Endothelial cell of umbilical vein (primary cell): Measurements from ENCODE around the gene OR2H2. TPM values are rescaled to one million over a fixed set of nuclear protein-coding genes. Genes with fewer than 3 reads are reported as not detected.

Experiments used
- BruUV-seq: library from RNA; stranded (reverse); fragments of 400-500 nt; replicated peaks from 2 replicates; lab custom pipeline; 2021; lab: Mats Ljungman, UMichigan
- CTCF ChIA-PET: fragments of 300-600, 350-600 bp; sonication (Branson Sonifier 250); formaldehyde crosslinking; loops from one replicate; lab custom pipeline; 2021; ENCODE audit warnings: antibody characterized with exemption, inconsistent platforms; lab: Charles Lee
- POLR2A ChIA-PET: fragments of 300-600, 350-600 bp; sonication (Branson Sonifier 250); formaldehyde crosslinking; loops from one replicate; lab custom pipeline; 2021; ENCODE audit warnings: antibody characterized with exemption, inconsistent platforms; lab: Charles Lee
- DNase-seq: peaks from one replicate; pipeline ENCODE4 v3.0.0-alpha.2; 2011; ENCODE audit warnings: low read depth, low spot score
- FAIRE-seq: peaks from 2 replicates; lab custom pipeline; 2011; peaks lifted over from hg19 to GRCh38; lab: Jason Lieb, UNC
- H2AFZ ChIP-seq: 2 replicates; pipeline ENCODE4 v1.6.0; 2012; ENCODE audit warnings: low read depth, low read length, control low read depth, inconsistent platforms
- H3K27ac ChIP-seq: 2 replicates; pipeline ENCODE4 v1.5.1; 2011; ENCODE audit warnings: low read depth, mild to moderate bottlenecking, control low read depth, low read length, moderate library complexity; ENCODE audit not compliant: insufficient read depth
- H3K27me3 ChIP-seq, 2 experiments: 2 replicates each; pipeline versions ENCODE4 v1.6.0 to v1.6.1; 2011; ENCODE audit warnings: low read length in 2 of 2, mixed read lengths in 1 of 2; ENCODE audit not compliant: control insufficient read depth in 2 of 2, insufficient read depth in 2 of 2
- H3K36me3 ChIP-seq, 2 experiments: 2 replicates in 1 of 2; 3 replicates in 1 of 2; pipeline ENCODE4 v1.5.1; 2011; ENCODE audit warnings: low read length in 2 of 2, mild to moderate bottlenecking in 1 of 2, moderate library complexity in 1 of 2; ENCODE audit not compliant: control insufficient read depth in 2 of 2, insufficient read depth in 2 of 2; ENCODE audit errors: extremely low read depth in 1 of 2
- H3K4me1 ChIP-seq: 3 replicates; pipeline ENCODE4 v1.5.1; 2011; ENCODE audit warnings: mild to moderate bottlenecking, low read length; ENCODE audit not compliant: control insufficient read depth, insufficient read depth; ENCODE audit errors: extremely low read depth
- H3K4me2 ChIP-seq: 2 replicates; pipeline ENCODE4 v1.6.1; 2011; ENCODE audit warnings: low read length, control low read depth, mixed read lengths; ENCODE audit not compliant: insufficient read depth
- H3K4me3 ChIP-seq, 3 experiments: fragments of 200-600 bp in 1 of 3; sonication (generic), shearing (Covaris generic) in 1 of 3; replicated peaks in 1 of 3; 2 replicates each; pipeline ENCODE4 v1.5.1; 2011 to 2016; ENCODE audit warnings: control low read depth in 3 of 3, low read length in 3 of 3, mild to moderate bottlenecking in 2 of 3, inconsistent platforms in 1 of 3, low read depth in 1 of 3, moderate library complexity in 1 of 3; ENCODE audit not compliant: insufficient read depth in 1 of 3
- H3K79me2 ChIP-seq: 2 replicates; pipeline ENCODE4 v1.6.0; 2012; ENCODE audit warnings: low read length, inconsistent platforms; ENCODE audit not compliant: control insufficient read depth, insufficient read depth
- H3K9ac ChIP-seq: replicated peaks from 2 replicates; pipeline ENCODE3; 2011; ENCODE audit warnings: low read length, control low read depth; ENCODE audit not compliant: insufficient read depth; ENCODE audit errors: extremely low read depth
- H3K9me1 ChIP-seq: replicated peaks from 3 replicates; pipeline ENCODE4 v1.6.0; 2011; ENCODE audit warnings: mild to moderate bottlenecking, low read length; ENCODE audit not compliant: control insufficient read depth, insufficient read depth; ENCODE audit errors: extremely low read depth
- H3K9me3 ChIP-seq: replicated peaks from 2 replicates; pipeline ENCODE4 v1.5.1; 2012; ENCODE audit warnings: low read length, inconsistent platforms; ENCODE audit not compliant: control insufficient read depth, insufficient read depth
- H4K20me1 ChIP-seq: replicated peaks from 2 replicates; pipeline ENCODE3; 2011; ENCODE audit warnings: mild to moderate bottlenecking, low read length; ENCODE audit not compliant: control insufficient read depth, insufficient read depth; ENCODE audit errors: extremely low read depth
- EZH2 ChIP-seq: IDR thresholded peaks from 2 replicates; pipeline ENCODE4 v1.6.1; 2012; ENCODE audit warnings: borderline replicate concordance, low read depth, mild to moderate bottlenecking, moderate library complexity, low read length, inconsistent platforms; ENCODE audit not compliant: severe bottlenecking
- FOS ChIP-seq: IDR thresholded peaks from 2 replicates; pipeline ENCODE4 v1.6.1; 2011; ENCODE audit warnings: mild to moderate bottlenecking, low read length, moderate library complexity, borderline replicate concordance; ENCODE audit not compliant: insufficient read depth
- MYC ChIP-seq: IDR thresholded peaks from one replicate; pipeline ENCODE4 v1.6.1; 2011; ENCODE audit warnings: mild to moderate bottlenecking, low read depth, low read length
- dilution Hi-C: fragments of 300-500 bp; cut with MboI; formaldehyde crosslinking; loops from one replicate; pipeline ENCODE4 v1.15.0; 2019; ENCODE audit warnings: low sequenced_read_pairs; ENCODE audit not compliant: extremely low pct_ligation_motif_present
- intact Hi-C: fragments of 100-400 bp; cut with micrococcal nuclease; formaldehyde crosslinking; loops from one replicate; pipeline ENCODE4 v1.10.0; 2022
- polyA plus RNA-seq, 4 experiments: library from polyadenylated mRNA; depleted of rRNA in 3 of 4; stranded (reverse) in 3 of 4; unstranded in 1 of 4; fragments of >200 nt; gene quantifications; 2 replicates each; pipeline versions ENCODE4 v1.2.1 to v1.2.3, GENCODE V29; 2011 to 2012; ENCODE audit warnings: missing spikeins in 1 of 4
- small RNA-seq: library from RNA; depleted of rRNA; stranded (forward); fragments of <200 nt; gene quantifications from one replicate; pipeline ENCODE3, GENCODE V24; 2012; ENCODE audit warnings: low replicate concordance, low read depth; ENCODE audit not compliant: insufficient read depth, insufficient read length
- total RNA-seq: library from RNA; stranded (reverse); gene quantifications from 2 replicates; pipeline ENCODE4 v1.2.3, GENCODE V29; 2021

The OR2H2 gene
- total and polyA plus RNA-seq, 2 donors (not counting 3 experiments of a cell fraction or from before 2014, with no cell fraction given): not detected

DNA sequence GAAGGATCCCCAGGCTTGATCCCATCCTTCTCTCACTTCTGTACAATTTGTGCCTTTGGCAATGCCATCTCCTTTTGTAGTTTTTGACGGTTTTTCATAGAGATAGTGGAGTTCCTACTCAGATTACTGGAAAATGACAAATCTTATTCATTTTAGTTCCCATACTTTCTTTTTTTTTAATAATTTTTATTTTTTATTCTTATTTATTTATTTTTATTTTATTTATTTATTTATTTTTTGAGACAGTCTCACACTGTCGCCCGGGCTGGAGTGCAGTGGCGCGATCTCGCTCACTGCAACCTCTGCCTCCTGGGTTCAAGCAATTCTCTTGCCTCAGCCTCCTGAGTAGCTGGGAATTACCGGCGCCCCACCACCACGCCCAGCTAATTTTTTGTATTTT lies 52.3 kb downstream of the OR2H2 start:
- TF ChIP-seq EZH2 (no peak), FOS (no peak), MYC (no peak)
- POLR2A ChIA-PET: no interaction called here

More for the DNA sequence above, 52.3 kb downstream of the OR2H2 start:
- no peak for FAIRE-seq
- no peaks in the 10 kb centered on the region for H3K27me3 ChIP-seq
- dilution Hi-C loops: no loop called here
- no peaks in the 10 kb centered on the region for H3K79me2 ChIP-seq
- no peak overlapping the region for H3K4me3 ChIP-seq
- no peak overlapping the region for H3K9ac ChIP-seq
- DNase-seq: no peak
- H3K4me2 ChIP-seq: no peak overlapping the region
- no TSS peak for BruUV-seq
- H2AFZ ChIP-seq: no peak overlapping the region
- H3K4me1 ChIP-seq: no peaks in the 10 kb centered on the region
- H3K36me3 ChIP-seq: no peaks in the 10 kb centered on the region
- CTCF ChIA-PET: interaction anchor here (1.3 to 1.4 kb wide), 2 partner anchors 10 to 17 kb away, joined by 5 to 6 read pairs; no protein-coding TSS in a partner anchor
- H4K20me1 ChIP-seq: no peaks in the 10 kb centered on the region
- no peaks in the 10 kb centered on the region for H3K9me1 ChIP-seq
- no peak overlapping the region for H3K27ac ChIP-seq
- intact Hi-C loops: no loop called here
- H3K9me3 ChIP-seq: no peaks in the 10 kb centered on the region

Small RNAs within 50 kb of the gene (small RNA-seq; reads per million reads assigned to genes)
- gene SNORD32B (not detected), gene SUMO2P1 (not detected), gene TMEM183AP1 (not detected)

Other genes starting within 250 kb of the OR2H2 start
- gene OR5V1, start 216.3 kb upstream of the OR2H2 start, total RNA-seq: not detected in 2 replicates
- gene OR5V1, start 216.3 kb upstream of the OR2H2 start, polyA plus RNA-seq: not detected in 2 replicates
- not detected in 2 replicates for gene OR12D3, start 209.8 kb upstream of the OR2H2 start, total RNA-seq
- not detected in 2 replicates for gene OR12D3, start 209.8 kb upstream of the OR2H2 start, polyA plus RNA-seq
- not detected in 2 replicates for gene OR12D2, start 189.5 kb upstream of the OR2H2 start, total RNA-seq
- gene OR12D2, start 189.5 kb upstream of the OR2H2 start, polyA plus RNA-seq: not detected in 2 replicates
- gene OR12D1, start 170.2 kb upstream of the OR2H2 start, total RNA-seq: not detected in 2 replicates
- gene OR12D1, start 170.2 kb upstream of the OR2H2 start, polyA plus RNA-seq: not detected in 2 replicates
- not detected in 2 replicates for gene OR10C1, start 145.8 kb upstream of the OR2H2 start, total RNA-seq
- not detected in 2 replicates for gene OR10C1, start 145.8 kb upstream of the OR2H2 start, polyA plus RNA-seq
- not detected in 2 replicates for gene OR11A1, start 128.1 kb upstream of the OR2H2 start, total RNA-seq
- gene OR11A1, start 128.1 kb upstream of the OR2H2 start, polyA plus RNA-seq: not detected in 2 replicates
- gene OR2H1, start 128.0 kb upstream of the OR2H2 start, total RNA-seq: not detected in 2 replicates
- not detected in 2 replicates for gene OR2H1, start 128.0 kb upstream of the OR2H2 start, polyA plus RNA-seq
- not detected in 2 replicates for gene MAS1L, start 97.2 kb upstream of the OR2H2 start, total RNA-seq
- not detected in 2 replicates for gene MAS1L, start 97.2 kb upstream of the OR2H2 start, polyA plus RNA-seq
- 0.31 TPM in 1 of 2 replicates, not detected in the other for gene UBD, start 25.4 kb upstream of the OR2H2 start, total RNA-seq
- 0.10 and 0.13 TPM in 2 replicates for gene UBD, start 25.4 kb upstream of the OR2H2 start, polyA plus RNA-seq
- 50.8 and 52.1 TPM in 2 replicates for gene GABBR1, start 48.1 kb downstream of the OR2H2 start, total RNA-seq
- gene GABBR1, start 48.1 kb downstream of the OR2H2 start, polyA plus RNA-seq: 43.6 and 53.1 TPM in 2 replicates
- gene MOG, start 72.0 kb downstream of the OR2H2 start, total RNA-seq: not detected in 2 replicates
- not detected in 2 replicates for gene MOG, start 72.0 kb downstream of the OR2H2 start, polyA plus RNA-seq
- not detected in 2 replicates for gene ZFP57, start 96.0 kb downstream of the OR2H2 start, total RNA-seq
- 0.07 TPM in 1 of 2 replicates, not detected in the other for gene ZFP57, start 96.0 kb downstream of the OR2H2 start, polyA plus RNA-seq
- gene HLA-F, start 138.3 kb downstream of the OR2H2 start, total RNA-seq: 1.6 and 2.8 TPM in 2 replicates
- gene HLA-F, start 138.3 kb downstream of the OR2H2 start, polyA plus RNA-seq: 1.5 and 1.8 TPM in 2 replicates
- 0.24 TPM in 1 of 2 replicates, not detected in the other for gene HLA-G, start 242.7 kb downstream of the OR2H2 start, total RNA-seq
- not detected in 2 replicates for gene HLA-G, start 242.7 kb downstream of the OR2H2 start, polyA plus RNA-seq